Body of pancreas (tissue), 4 donors: Measurements from ENCODE around the gene TPR. TPM values are rescaled to one million over a fixed set of nuclear protein-coding genes. Genes with fewer than 3 reads are reported as not detected.

Source experiments
- ATAC-seq: fragments of 150-250 bp; one replicate; pipeline ENCODE4 v1.9.1; 2016
- DNase-seq, 4 donors: peaks; one replicate each; pipeline ENCODE4 v3.0.0-alpha.2; 2019
- H3K27ac ChIP-seq, 4 donors: fragments of 200-600 bp; sonication (generic); 1 replicate in 3 of 4; 2 replicates in 1 of 4; pipeline versions ENCODE4 v1.5.1 to v1.6.1; 2016 to 2019; ENCODE audit warnings: mild to moderate bottlenecking in 1 of 4, mixed read lengths in 1 of 4, moderate library complexity in 1 of 4
- H3K27me3 ChIP-seq, 2 donors: fragments of 200-600 bp; sonication (generic); one replicate each; pipeline ENCODE4 v1.6.0; 2016; ENCODE audit warnings: mild to moderate bottlenecking in 1 of 2
- H3K36me3 ChIP-seq, 2 donors: fragments of 200-600 bp; sonication (generic); replicated peaks in 1 of 2; 2 replicates each; pipeline ENCODE4 v1.5.1; 2016; ENCODE audit warnings: low read depth in 2 of 2; ENCODE audit not compliant: insufficient read depth in 1 of 2
- H3K4me1 ChIP-seq: fragments of 200-600 bp; sonication (generic); one replicate; pipeline ENCODE4 v1.6.0; 2016
- H3K4me3 ChIP-seq, 2 donors: fragments of 200-600 bp; sonication (generic); 1 replicate in 1 of 2; 2 replicates in 1 of 2; pipeline ENCODE4 v1.5.1; 2016 to 2019
- H3K9me3 ChIP-seq, 3 donors: fragments of 200-600 bp; sonication (generic); 1 replicate in 2 of 3; 2 replicates in 1 of 3; pipeline ENCODE4 v1.5.1; 2016
- POLR2A ChIP-seq, 3 donors: fragments of 450-650 bp; IDR thresholded peaks; one replicate each; pipeline ENCODE4 v1.6.1; 2016; ENCODE audit warnings: antibody characterized with exemption in 3 of 3, mild to moderate bottlenecking in 2 of 3
- WGBS, 2 donors: methylation state at CpG; one replicate each; pipeline ENCODE4 v1.1.5; 2017; 5-methylcytosine and 5-hydroxymethylcytosine counted together
- intact Hi-C: fragments of 100-400 bp; cut with DNase I; formaldehyde crosslinking; loops from one replicate; pipeline ENCODE4 v1.15.1; 2023
- total RNA-seq, 2 donors: library from RNA; depleted of rRNA; stranded (reverse); fragments of >200 nt; gene quantifications; one replicate each; pipeline ENCODE4 v1.1.0, GENCODE V29; 2016
- TF ChIP-seq, protein P1 (sequence below), 7 experiments: fragments of 450-650 bp in 4 of 7; fragments of 200-600 bp in 3 of 7; sonication (generic) in 3 of 7; IDR thresholded peaks; one replicate each; pipeline ENCODE4 v1.5.1; 2016 to 2019; ENCODE audit warnings: antibody characterized with exemption in 7 of 7

The TPR gene
- total RNA-seq, 2 donors from 2014 or later, result 30.7 to 31.1 TPM

DNA sequence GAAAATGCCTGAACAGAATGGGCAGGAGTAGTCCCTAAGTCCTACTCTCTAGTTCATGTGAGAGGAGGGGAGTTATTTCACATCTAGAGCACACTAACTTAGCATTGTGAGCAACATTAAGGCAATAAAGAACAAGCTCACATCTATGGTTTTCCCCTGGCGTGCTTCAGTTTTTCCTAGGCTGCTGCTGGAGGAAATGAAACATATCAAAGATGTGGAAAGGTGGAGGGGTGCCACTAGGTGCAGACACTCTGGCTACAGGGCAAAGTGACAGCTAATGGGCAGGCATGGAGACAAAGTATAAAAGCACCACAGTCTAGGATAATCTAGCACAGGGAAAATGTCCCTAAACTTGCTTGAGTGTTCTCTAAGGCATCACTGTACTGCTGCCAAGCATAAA, 82.2 kb downstream of the TPR start:
- no peak for ATAC-seq
- Histone ChIP-seq H3K36me3 (no peaks in the 10 kb centered on the region), H3K4me3 (no peak overlapping the region), H3K4me1 (no peaks in the 10 kb centered on the region), H3K9me3 (no peaks in the 10 kb centered on the region), H3K27ac (no peak overlapping the region), H3K27me3 (no peaks in the 10 kb centered on the region)
- WGBS, 2 donors, result 38 to 44% methylated on average over 1 of the region's 1 CpG
- TF ChIP-seq, protein P1, sequence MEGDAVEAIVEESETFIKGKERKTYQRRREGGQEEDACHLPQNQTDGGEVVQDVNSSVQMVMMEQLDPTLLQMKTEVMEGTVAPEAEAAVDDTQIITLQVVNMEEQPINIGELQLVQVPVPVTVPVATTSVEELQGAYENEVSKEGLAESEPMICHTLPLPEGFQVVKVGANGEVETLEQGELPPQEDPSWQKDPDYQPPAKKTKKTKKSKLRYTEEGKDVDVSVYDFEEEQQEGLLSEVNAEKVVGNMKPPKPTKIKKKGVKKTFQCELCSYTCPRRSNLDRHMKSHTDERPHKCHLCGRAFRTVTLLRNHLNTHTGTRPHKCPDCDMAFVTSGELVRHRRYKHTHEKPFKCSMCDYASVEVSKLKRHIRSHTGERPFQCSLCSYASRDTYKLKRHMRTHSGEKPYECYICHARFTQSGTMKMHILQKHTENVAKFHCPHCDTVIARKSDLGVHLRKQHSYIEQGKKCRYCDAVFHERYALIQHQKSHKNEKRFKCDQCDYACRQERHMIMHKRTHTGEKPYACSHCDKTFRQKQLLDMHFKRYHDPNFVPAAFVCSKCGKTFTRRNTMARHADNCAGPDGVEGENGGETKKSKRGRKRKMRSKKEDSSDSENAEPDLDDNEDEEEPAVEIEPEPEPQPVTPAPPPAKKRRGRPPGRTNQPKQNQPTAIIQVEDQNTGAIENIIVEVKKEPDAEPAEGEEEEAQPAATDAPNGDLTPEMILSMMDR (IDR thresholded peaks at IDR 0.05), result no peak
- TF ChIP-seq POLR2A (IDR thresholded peaks at IDR 0.05), result no peak
- intact Hi-C loops, result no loop called here
- no peak for DNase-seq

DNA sequence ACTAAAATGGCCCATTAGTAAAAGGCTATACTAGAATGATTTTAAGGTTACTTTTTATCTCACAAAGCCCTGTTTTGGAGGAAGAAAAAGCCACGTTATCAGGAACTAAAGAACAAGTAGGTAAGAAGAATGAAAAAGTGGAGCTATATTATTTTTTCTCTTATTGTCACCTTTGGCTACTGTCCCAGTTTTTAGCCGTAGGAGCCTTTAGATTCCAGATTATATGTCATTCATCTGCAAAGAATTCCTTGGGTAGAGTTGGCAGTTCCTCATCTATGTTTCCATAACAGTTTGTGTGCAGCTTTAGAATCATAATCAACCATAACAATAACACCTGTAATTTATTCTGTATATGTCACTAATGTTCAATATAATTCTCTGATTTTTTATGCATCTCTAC, 83.8 kb downstream of the TPR start:
- Histone ChIP-seq H3K27me3 (no peaks in the 10 kb centered on the region), H3K27ac (no peak overlapping the region), H3K4me1 (no peaks in the 10 kb centered on the region), H3K36me3 (no peaks in the 10 kb centered on the region), H3K4me3 (no peak overlapping the region), H3K9me3 (no peaks in the 10 kb centered on the region)
- ATAC-seq, result no peak
- TF ChIP-seq, protein P1 (IDR thresholded peaks at IDR 0.05), result no peak
- no peak for TF ChIP-seq POLR2A (IDR thresholded peaks at IDR 0.05)
- DNase-seq, result no peak
- intact Hi-C loops, result no loop called here
- 46 to 56% methylated on average over 2 of the region's 2 CpGs for WGBS, 2 donors

DNA sequence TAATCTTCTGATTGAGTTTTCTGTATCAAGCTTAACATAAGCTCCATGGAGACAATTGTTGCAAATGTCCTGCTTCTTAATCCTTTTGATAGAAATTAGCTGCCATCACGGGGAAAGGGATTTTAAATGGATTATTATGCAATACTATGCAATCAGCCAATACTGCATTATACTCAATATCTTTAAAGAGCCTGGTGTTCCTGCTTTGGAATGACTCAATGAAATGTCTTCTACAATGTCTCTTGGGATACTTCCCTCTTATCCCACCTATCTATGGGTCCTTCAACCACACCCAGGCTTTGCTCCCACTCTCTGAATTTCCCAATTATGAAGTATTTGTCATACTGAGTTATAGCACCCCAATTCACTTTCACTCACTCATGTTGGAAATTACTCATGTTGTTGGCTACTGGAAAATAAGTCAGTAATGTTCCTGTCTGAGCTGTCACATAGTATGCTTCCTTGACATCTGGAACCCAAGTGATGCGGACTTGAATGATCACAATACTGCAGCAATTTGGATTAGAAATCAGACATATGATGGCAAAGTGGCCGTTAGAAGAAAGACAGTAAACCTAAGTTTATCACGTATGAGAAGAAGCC, 85.0 kb downstream of the TPR start:
- 77 to 84% methylated on average over 4 of the region's 4 CpGs for WGBS, 2 donors
- intact Hi-C loops, result no loop called here

DNA sequence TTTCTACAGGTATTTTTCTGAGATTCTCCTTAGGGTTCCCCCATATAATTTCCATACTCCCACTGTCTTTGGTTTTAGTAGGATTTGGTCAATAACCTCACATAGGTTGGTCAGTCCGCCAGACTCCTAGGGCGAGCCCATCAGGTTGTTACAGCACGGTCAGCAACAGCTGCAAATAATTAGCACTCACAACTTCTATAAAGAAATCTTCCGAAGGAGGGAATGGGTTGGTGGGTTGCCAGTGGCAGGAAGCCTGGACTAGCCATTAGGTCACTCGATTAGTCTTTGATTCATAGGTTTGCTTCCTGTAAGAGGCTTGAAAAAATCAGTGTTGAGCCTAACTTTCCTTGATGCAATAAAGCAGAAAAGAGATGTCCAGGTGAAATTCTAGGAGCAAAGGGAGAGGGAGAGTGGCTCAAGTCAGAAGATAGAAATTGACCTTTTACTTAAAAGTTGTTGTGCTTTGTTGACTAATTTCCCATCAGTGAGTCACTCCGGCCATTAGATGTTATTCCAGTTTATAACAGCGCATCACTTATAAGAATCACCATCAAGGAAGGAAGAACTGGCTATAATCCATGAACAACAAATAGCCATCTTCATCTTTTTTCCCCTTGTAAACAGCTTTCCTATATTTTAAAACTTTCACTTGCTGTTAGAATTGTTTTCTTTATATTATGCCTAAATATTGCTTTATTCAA, 88.3 kb downstream of the TPR start:
- intact Hi-C loops, result no loop called here
- DNase-seq (no peak), ATAC-seq (no peak)
- TF ChIP-seq, protein P1 (IDR thresholded peaks at IDR 0.05), result no peak
- TF ChIP-seq POLR2A (IDR thresholded peaks at IDR 0.05), result no peak
- H3K4me3 ChIP-seq, result no peak overlapping the region
- no peaks in the 10 kb centered on the region for H3K4me1 ChIP-seq
- WGBS, 2 donors, result 86 to 90% methylated on average over 7 of the region's 7 CpGs
- no peaks in the 10 kb centered on the region for H3K27me3 ChIP-seq
- H3K36me3 ChIP-seq, result no peaks in the 10 kb centered on the region
- H3K27ac ChIP-seq, result no peak overlapping the region
- no peaks in the 10 kb centered on the region for H3K9me3 ChIP-seq

More for the DNA sequence above, 85.0 kb downstream of the TPR start:
- no peak for TF ChIP-seq POLR2A (IDR thresholded peaks at IDR 0.05)
- TF ChIP-seq, protein P1 (IDR thresholded peaks at IDR 0.05), result no peak
- Histone ChIP-seq H3K4me1 (no peaks in the 10 kb centered on the region), H3K27me3 (no peaks in the 10 kb centered on the region), H3K4me3 (no peak overlapping the region), H3K36me3 (no peaks in the 10 kb centered on the region), H3K9me3 (no peaks in the 10 kb centered on the region), H3K27ac (no peak overlapping the region)
- no peak for DNase-seq
- ATAC-seq, result no peak

DNA sequence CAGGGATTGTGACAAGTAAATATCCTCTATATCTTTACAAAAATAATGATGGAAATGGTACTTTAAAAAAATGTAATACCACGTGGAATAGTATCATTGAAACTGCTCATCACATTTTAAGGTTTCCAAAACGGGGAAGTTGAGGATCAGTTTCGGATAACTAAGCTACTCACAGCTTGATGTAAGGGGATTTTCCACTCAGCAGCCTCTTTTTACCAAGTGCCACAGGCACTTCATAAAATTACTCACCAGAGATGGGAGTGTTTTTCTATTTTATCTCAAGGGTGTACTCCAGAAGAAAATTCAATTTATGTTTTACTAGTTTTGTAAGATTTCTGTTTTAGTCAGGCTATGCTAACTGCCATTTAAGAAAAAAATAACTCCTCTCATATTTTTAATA, 91.7 kb downstream of the TPR start:
- Histone ChIP-seq H3K9me3 (no peaks in the 10 kb centered on the region), H3K36me3 (no peaks in the 10 kb centered on the region), H3K4me1 (no peaks in the 10 kb centered on the region), H3K27me3 (no peaks in the 10 kb centered on the region), H3K4me3 (no peak overlapping the region), H3K27ac (no peak overlapping the region)
- DNase-seq (no peak), ATAC-seq (no peak)
- intact Hi-C loops, result no loop called here
- WGBS, 2 donors, result 53 to 59% methylated on average over 3 of the region's 3 CpGs
- TF ChIP-seq, protein P1 (IDR thresholded peaks at IDR 0.05), result no peak
- no peak for TF ChIP-seq POLR2A (IDR thresholded peaks at IDR 0.05)
